HUDEP-2 (cell line): ENCODE results near the gene ARHGEF4.

ENCODE experiments used
- DNase-seq, 76 experiments: peaks; one replicate each; lab custom pipeline; 2025; ENCODE audit not compliant: unreplicated experiment in 76 of 76; lab: John Stamatoyannopoulos, UW

ARHGEF4 gene, protein sequence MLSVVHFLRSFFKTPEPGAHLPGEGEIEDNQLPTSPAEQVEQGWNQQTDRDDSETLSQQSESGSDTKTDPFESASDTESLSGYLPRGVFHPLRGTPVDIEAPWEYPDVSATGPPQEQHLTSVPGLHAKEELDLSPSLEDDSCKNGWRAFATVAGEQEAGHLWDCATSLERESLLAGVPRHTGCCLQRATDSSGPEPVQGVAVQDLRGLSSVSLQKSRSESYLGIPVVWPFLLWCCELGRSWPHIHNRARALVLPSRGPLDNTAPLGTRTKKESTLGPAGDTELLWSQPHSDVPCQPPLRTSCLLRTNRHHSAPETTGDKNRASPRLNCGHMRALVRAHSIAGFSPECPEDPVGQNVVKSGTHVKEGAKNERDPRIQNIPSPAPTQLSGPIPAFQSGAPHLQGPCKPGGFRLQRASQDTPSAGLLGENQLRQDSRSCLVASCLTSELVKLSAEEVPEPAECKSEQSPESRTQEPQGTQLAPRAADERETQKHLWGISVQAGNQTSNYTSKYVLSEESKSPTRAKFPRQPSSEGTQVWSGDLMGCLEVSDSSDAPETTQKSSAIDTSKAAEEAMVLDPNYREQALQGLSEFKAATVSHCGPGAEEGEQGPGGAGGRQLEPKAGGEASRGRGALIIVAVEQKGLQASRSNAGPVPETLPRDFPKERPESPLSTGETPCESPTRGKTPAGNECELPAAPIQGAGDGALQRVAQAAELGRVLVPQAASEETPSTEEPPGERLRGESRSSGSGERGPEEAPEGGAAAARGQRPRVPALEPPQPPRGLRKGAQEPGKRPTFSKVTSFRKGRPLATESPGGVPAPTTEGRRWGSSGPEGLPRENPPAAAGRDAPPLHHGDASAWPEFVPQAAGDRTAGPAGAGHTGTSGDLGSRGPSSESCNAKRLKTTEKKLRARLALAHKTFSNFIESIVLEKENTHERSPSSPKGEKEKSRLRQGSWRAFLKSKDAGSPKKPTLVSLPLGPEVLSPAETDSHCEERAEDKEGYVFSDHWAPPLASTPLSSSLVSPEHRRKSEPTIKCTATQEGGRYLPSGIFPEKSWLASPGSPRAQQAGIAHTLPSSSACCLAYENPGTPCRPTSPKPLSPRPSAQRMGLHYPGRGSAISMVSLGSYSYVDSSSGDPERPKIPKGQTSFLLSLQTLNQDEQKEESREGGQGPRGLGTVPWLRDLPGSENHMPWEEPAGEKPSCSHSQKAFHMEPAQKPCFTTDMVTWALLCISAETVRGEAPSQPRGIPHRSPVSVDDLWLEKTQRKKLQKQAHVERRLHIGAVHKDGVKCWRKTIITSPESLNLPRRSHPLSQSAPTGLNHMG (N-terminal part only)

DNA sequence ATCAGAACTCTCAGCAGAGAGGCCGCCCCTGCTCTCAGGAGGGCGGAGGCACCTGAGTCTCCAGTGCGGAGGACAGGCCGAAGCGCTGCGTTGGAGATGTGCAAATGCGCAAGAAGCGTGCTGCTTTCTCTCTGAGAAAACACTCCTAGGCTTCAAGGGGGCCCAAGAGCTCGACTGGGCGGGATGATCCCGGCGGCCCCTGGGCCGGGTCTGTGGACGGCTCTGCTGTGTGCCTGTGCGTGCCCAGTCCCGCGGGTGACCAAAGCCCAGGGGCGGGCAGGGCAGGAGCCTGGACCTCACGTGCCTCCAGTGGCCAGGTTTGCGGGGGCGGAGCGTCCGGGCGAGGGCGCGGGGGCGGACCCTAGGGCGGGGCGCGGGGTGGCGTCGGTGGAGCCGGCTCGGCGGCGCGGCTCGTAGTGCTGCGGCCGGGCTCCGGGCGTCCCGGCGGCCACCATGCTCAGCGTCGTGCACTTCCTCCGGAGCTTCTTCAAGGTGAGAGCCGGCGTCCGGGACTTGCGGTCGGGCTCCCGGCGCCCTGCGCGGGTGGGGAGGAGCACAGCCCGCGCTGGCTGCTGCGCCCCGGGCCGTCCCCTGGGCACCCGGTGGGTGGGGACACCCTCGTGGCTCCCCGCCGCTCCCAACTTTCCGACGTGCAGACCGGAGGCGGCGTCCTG is at the start of gene ARHGEF4:
Gene ARHGEF4, plus strand, starts transcription at position 414 of the 674 bp plus-strand sequence. Its CDS starts 40 bp downstream, at position 454.
- DNase-seq: peak in 11 of 76 experiments; percentile 6 to 34 (median 16)

DNA sequence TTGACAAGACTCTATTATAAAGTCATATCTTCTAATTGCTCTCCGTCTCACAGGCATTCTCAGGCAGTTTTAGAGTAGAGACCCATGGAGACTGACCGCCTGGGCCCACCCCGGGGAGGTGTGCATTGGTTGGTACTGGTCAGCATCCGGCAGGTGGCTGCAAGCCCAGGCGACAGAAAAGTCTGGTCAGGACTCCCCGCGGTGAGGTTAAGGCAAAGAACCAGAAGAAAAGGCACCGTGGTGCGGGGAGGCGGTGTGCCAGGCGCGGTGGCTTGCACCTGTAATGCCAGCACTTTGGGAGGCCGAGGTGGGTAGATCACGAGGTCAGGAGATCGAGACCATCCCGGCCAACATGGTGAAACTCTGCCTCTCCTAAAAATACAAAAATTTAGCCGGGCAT is 48.9 kb upstream of the ARHGEF4 start:
- no peak for DNase-seq

DNA sequence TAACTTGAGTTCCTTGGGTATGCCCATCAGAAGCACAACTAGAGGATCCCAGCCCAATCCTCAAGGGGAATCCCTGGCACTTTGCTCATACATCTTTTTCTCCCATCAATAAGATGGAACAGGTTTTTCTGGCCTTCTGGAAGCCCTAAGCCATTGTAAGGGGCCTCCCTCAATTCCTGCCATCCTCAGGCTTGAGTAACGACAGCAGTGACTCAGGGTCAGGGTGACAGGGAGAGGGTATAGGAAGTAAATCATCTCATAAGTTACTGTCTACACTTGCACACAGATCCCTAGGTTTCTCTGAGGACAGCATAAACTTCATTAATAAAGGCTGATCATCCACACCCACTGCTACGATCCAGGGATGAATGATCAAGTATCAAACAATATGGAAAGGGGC is 46.4 kb upstream of the ARHGEF4 start:
- DNase-seq: no peak

DNA sequence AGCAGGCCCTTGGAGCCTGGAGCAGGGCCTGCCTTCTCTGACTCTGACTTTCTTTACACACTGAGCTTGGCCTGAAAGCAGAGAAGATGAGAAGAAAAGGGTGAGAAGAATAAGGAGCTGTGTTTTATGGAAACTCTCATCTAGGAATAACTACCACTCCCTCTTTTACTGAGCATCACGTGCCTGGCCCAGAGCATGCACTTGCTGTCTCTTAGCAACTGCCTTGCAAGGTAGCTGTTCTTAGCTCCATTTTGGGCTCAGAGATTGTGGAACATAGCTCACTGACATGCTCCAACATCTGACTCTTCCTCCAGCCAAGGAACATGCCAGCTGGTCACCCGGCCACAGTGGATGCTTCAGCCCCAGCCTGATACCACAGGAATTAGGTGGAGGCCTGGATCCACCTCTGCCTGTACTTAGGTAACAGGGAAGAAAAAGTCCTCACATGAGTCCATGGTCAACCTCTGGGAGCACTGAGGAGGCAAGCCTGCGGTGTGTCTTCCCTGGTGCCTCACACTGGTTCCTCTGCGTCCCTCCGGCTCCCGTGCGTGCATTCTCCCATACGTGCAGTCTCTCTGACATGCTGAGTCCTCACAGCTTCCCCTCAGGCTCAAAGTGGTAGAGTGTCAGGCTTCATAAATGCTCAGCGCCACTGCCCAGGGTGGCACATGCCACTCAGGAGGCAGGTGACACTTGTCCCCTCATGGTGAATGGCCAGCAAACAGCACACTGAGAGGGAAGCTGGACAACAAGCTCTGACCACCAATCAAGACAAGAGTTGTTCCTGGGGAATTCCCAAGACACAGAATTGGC is 45.7 kb upstream of the ARHGEF4 start:
- DNase-seq: no peak

DNA sequence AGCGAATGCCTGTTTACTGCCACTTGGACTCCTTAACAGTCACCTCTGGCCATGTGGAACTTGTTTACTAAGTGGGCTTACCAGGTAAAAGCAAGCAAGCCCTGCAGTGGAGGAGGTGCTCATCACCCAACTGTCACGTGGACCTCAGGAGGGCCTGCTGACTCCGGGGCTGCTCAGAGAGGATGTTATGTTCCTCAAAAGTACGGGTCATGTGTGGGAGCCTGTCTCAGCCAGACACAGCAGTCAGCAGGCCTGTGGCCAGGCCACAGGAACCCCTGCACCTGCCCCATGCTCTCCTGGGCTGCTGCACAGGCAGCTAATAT is 45.1 kb upstream of the ARHGEF4 start:
- no peak for DNase-seq

DNA sequence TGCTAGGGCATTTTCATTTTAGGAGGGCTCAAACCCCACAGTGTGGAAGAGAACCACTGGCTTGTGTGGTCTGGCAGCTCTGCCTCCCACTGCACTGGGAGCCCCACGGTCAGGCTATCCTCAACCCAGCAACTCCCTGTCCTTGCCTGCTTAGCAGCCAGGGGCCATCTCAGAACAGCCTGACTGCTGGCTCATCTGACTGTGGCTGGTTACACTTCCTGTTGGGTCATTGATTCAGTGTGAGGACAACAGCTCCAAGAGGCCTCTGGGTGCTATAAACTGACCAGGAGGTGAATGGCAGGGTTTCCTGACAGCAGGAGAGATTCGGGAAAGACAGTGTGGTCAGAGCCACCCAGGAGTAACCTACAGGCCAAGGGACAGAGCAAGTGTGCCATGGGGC is 41.3 kb upstream of the ARHGEF4 start:
- no peak for DNase-seq

DNA sequence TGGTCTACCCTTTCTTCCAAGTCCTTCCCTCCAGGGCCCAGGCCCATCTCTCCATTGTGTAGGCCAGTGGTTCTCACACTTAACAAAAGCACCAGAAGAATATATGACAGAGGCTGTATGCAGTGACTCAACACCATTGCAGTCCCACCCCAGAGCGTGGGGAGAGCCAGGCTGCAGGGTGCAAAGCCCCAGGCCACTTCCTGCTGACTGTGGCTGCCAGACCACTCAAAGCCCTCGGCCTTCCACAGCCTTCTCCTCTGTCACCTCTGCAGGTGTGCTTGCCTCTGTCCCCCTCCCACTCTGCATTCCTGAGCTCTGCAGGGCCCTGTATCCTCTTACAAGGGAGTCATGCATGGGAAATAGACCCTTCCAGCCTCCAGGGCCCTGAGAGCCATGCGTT is 40.4 kb upstream of the ARHGEF4 start:
- no peak for DNase-seq

DNA sequence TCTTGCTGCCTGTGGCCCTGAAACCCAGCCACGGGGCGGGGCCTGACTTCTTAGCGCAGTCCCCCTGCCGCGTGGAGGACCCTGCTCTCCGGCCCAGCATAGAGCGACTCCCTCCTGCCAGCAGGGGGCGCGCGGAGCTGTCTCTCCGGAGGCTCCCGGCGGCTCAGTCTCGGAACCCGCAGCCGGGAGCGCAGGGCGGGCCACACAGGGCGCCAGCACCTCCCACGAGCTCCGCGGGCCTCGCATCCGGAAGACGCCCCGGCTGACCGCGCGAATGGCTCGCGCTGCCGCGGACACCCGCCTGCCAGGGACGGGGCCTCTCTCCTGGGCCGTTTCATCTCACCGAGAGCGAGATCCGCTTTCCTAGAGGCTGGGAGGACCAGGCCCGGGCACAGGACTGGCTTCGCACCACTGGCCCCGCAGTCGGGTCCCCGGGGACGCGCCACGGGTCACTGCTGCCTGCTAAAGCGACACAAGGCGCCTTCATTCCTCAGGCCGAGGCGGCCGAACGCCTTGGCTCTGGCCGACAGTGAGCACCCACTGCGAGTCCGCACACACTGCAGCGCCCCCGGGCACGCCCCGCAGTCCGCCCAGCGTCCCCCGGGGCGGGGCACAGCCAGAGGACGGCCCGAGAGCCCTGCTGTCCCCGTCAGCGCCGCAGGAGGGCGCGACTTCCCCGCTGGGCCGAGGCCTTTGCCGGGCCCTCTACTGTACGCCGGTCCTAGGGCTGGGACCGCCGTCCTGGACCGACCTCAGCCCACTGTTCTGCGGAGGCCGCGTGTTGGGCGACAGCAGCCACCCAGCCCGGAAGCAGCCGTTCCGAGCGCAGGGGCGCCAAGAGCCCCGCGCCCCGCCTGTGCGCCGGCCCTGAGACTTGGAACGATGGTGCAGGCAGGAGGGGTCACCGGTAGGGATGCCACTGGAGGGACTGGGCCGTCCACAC is 39.0 kb upstream of the ARHGEF4 start:
- DNase-seq: peak in 74 of 76 experiments; percentile 5 to 88 (median 72)

DNA sequence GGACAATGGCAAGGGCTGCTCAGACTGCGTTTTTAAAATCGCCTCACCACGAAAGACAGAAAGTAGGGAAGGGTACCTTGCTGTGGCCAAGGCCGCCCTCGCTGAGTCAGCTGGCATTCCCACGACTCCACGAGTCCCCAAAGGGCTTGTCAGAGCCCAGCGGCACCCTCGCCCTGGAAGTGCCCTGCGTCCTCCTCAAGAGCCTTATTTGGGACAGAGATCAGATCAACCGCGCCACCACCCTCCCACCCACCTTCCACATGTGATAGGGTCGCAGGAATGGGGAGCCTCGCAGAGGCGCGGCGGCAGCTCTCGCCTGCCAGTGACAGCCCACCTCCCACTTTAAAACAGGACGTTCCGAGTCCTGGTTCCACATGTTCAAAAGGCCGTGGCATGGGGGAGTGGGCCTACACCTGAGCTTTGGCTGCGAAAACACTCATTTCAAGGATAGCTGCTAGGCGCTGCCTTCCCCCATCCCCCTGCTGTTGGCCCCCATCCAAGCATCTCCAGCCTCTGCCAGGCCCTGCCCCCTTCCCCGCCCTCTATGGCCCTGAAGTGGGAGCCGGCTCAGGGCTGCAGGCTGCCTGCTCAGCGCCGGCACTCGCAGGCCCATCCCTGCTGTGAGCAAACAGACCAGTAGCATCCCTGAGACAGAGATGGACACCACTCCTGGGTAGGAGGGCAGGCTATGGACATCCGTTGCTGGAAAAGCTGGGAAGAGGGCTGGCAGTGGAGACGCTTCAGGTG is 38.1 kb upstream of the ARHGEF4 start:
- DNase-seq: peak in 2 of 76 experiments; percentile 18 to 19

DNA sequence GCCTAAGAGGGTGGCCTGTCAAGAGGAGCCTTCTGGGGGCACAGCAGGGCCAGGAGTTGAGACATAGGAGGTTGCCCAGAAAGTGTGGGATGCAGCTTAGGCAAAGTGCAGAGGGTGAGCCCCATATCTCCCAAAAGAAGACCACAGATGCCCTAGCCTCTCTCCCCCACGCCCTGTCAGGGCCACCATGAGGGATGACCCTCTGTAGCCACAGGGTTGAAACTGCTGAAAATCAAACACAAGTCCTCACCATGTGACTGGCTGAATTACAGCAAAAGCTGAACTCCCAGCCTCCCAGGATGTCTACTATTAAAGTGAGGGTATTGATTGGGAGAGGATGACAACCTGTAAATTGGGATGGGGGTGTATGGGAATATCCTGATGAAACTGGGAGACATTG is 37.4 kb upstream of the ARHGEF4 start:
- DNase-seq: no peak

DNA sequence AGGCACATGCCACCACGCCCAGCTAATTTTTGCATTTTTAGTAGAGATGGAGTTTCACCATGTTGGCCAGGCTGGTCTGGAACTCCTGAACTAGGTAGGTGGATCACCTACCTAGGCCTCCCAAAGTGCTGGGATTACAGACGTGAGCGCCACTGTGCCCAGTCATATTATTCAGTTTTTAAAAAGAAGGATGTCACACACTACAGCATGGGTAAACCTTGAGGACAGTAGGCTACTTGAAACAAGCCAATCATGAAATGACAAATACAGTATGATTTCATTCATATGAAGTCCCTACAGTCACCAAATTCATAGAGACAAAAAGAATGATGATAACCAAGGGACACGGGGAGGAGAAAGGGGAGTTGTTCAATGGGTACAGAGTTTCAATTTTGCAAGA is 31.1 kb upstream of the ARHGEF4 start:
- no peak for DNase-seq

DNA sequence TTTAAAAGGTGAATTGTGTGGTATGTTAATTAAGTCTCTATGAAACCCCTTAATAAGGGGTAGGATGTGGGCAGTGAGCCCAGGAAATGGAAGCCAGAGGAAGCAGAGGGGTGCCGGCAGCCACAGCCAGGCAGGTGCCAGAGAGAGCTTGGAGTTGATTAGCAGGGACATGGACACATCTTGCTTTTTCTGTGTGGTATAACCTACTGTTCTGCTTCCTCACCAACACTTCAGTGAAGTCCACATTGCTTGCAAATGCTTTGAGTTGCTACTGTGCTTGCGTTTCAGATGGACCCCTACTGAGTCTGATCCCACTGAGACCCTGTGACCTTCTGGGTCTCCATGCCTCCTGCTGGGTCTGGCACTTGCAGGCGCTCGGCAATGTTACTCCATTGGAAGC is 30.3 kb upstream of the ARHGEF4 start:
- no peak for DNase-seq

DNA sequence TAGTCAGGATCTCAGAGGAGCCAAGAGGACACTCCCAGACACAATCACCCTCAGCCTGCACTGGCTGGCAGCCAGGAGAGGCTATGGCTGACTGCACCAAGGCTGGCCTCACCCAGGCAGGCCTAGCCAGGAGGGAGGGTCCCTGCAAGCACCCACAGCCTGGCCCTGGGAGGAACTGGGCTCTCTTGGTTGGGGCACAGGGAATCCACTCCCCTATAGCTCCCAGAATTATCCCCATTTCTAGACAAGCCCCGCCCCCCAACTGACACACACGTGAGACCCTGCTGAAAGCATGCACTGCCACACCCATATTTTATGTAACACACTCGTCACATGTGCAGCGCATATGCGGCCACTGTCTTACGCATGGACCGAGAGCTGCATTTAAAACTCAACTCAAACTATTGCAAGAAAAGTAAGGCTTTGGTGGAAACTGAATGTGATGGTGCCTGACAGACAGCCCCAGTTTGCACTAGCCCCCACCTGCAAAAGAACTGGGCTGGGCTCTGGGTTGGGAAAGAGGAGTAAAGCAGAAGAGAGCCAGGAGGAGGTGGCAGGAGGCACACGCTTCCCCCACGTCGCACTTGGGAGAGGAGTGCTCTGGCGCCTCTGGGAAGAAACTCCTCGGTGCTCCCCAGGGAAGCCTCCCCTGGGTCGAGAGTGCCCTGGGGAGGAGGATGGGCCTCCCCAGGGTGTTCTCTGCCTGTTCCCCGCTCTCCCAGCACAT is 28.9 kb upstream of the ARHGEF4 start:
- peak in 34 of 76 experiments; percentile 2 to 50 (median 14) for DNase-seq

DNA sequence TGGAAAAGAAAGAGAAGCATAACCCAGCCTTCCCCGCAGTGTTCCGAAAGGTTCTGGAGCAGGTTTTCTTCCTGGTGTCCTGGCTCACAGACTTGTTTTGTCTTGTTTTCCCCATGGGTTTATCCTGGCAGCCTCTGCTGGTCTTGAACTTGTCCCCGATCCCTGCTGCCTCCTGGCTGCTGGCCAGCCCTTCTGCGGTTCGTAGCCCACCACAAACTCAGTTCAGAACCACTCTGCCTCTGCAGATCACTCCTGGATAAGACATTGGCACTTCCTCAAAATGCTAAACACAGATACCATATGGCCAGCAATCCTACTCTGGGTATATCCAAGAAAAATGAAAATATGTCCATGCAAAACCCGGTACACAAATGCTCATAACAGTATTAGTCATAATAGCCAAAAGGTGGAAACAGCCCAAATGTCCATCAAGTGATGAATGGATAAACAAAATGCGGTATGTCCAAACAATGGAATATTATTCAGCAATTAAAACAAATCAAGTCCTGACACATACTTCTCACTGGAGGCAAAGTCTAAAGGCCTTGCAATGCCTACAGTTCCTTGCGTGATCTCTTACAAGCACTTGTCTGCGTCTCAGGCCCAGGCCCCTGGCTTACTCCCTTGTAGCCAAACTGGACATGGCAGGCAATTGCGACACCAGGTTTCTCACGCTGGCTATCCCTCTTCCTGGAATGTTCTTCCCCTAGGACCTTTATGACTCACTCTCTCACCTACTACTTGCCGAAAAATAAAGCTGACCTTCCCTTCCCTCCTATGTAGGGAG is 28.0 kb upstream of the ARHGEF4 start:
- DNase-seq: peak in 1 of 76 experiments; percentile 1

DNA sequence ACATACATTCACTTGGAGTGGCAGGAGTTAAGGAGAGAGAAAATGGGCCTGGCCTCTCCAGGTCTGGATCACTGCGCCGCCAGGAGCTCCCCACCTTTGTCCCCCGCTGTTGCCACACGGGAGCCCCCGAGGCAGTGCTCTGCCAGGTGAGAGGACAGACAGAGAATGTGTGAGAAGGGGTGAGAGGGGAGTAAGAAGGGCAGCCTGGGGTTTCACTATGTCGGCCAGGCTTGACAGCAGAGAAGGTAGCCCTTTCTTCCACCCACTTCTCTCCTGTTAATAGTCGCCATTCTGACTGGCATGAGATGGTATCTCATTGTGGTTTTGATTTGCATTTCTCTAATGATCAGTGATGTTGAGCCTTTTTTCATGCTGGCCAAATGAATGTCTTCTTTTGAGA is 26.2 kb upstream of the ARHGEF4 start:
- no peak for DNase-seq

DNA sequence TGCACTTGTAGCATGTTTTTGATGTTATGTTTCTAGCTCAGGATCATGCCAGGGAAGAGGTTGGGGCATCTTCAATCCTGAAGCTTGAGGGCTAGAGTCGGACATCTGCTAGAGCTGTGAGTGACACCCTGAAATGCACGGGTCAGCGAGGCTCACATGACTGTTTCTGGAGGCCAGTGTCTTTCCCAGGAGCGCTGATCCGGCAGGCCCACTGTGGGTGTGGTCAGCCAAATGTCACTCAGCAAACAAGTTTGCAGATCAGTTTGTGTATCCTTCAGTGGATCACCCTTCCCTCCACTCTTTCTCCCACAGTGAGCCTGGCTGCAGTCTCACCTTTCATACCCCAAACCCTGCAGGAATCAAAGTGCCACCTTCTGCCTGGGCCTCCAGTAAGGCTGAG is 23.0 kb upstream of the ARHGEF4 start:
- DNase-seq: no peak
